ENCODE measurements around the gene CSNK1A1. TPM values are rescaled to one million over a fixed set of nuclear protein-coding genes. Genes with fewer than 3 reads are reported as not detected.

Gene CSNK1A1
- total and polyA plus RNA-seq, 2 donors from 2014 or later, result 63.9 to 221 TPM

GRCh38 chr5:149481485-149481884 is 69.8 kb downstream of the CSNK1A1 start:
- intact Hi-C loops (cut with DNase I), result no loop called here
- no peak for DNase-seq
- H3K27me3 ChIP-seq (ENCODE audit: control insufficient read depth, insufficient read depth, low read length), result no peaks in the 10 kb centered on the region
- H3K9ac ChIP-seq (ENCODE audit: low read length in 3 of 3), result no peak overlapping the region
- H3K36me3 ChIP-seq (ENCODE audit: control insufficient read depth in 2 of 3, insufficient read depth in 3 of 3, low read length in 3 of 3), result no peaks in the 10 kb centered on the region
- H3K4me1 ChIP-seq (ENCODE audit: control insufficient read depth in 2 of 3, insufficient read depth in 2 of 3, low read depth in 1 of 3, low read length in 3 of 3), result peaks cover 3 to 14% (median 11%) of the 10 kb centered on the region in 3 donors
- H3K27ac ChIP-seq (ENCODE audit: low read depth in 2 of 2, low read length in 2 of 2), result no peak overlapping the region
- no peak for TF ChIP-seq CTCF (IDR thresholded peaks at IDR 0.05; ENCODE audit: borderline replicate concordance, extremely low read depth, insufficient read depth)
- no peak overlapping the region for H3K4me3 ChIP-seq (ENCODE audit: low read length in 3 of 3)
- FAIRE-seq, result no peak
- H3K9me3 ChIP-seq (ENCODE audit: control insufficient read depth in 2 of 3, insufficient read depth in 1 of 3, low read length in 3 of 3), result no peaks in the 10 kb centered on the region

- DNase-seq, result no peak
- FAIRE-seq, result no peak
- Histone ChIP-seq H3K27me3 (ENCODE audit: control insufficient read depth, insufficient read depth, low read length) (no peaks in the 10 kb centered on the region), H3K4me3 (ENCODE audit: low read length in 3 of 3) (no peak overlapping the region), H3K9me3 (ENCODE audit: control insufficient read depth in 2 of 3, insufficient read depth in 1 of 3, low read length in 3 of 3) (no peaks in the 10 kb centered on the region), H3K27ac (ENCODE audit: low read depth in 2 of 2, low read length in 2 of 2) (no peak overlapping the region), H3K36me3 (ENCODE audit: control insufficient read depth in 2 of 3, insufficient read depth in 3 of 3, low read length in 3 of 3) (no peaks in the 10 kb centered on the region), H3K9ac (ENCODE audit: low read length in 3 of 3) (no peak overlapping the region), H3K4me1 (ENCODE audit: control insufficient read depth in 2 of 3, insufficient read depth in 2 of 3, low read depth in 1 of 3, low read length in 3 of 3) (peaks cover 0 to 3% (median 0%) of the 10 kb centered on the region in 3 donors)
- intact Hi-C loops (cut with DNase I), result no loop called here
- no peak for TF ChIP-seq CTCF (IDR thresholded peaks at IDR 0.05; ENCODE audit: borderline replicate concordance, extremely low read depth, insufficient read depth)
Observed at GRCh38 chr5:149478761-149479160, 72.5 kb downstream of the CSNK1A1 start.

GRCh38 chr5:149475777-149476176 is 75.5 kb downstream of the CSNK1A1 start:
- H3K9ac ChIP-seq (ENCODE audit: low read length in 3 of 3), result no peak overlapping the region
- no peak overlapping the region for H3K4me3 ChIP-seq (ENCODE audit: low read length in 3 of 3)
- intact Hi-C loops (cut with DNase I), result no loop called here
- H3K27ac ChIP-seq (ENCODE audit: low read depth in 2 of 2, low read length in 2 of 2), result no peak overlapping the region
- no peaks in the 10 kb centered on the region for H3K9me3 ChIP-seq (ENCODE audit: control insufficient read depth in 2 of 3, insufficient read depth in 1 of 3, low read length in 3 of 3)
- no peaks in the 10 kb centered on the region for H3K27me3 ChIP-seq (ENCODE audit: control insufficient read depth, insufficient read depth, low read length)
- FAIRE-seq (no peak), DNase-seq (peak in 2 of 5 donors; percentile 72 to 76)
- TF ChIP-seq CTCF (IDR thresholded peaks at IDR 0.05; ENCODE audit: borderline replicate concordance, extremely low read depth, insufficient read depth), result no peak
- H3K36me3 ChIP-seq (ENCODE audit: control insufficient read depth in 2 of 3, insufficient read depth in 3 of 3, low read length in 3 of 3), result no peaks in the 10 kb centered on the region
- H3K4me1 ChIP-seq (ENCODE audit: control insufficient read depth in 2 of 3, insufficient read depth in 2 of 3, low read depth in 1 of 3, low read length in 3 of 3), result peaks cover 0 to 9% (median 7%) of the 10 kb centered on the region in 3 donors

GRCh38 chr5:149474198-149474597 is 77.0 kb downstream of the CSNK1A1 start:
- FAIRE-seq, result no peak
- Histone ChIP-seq H3K9me3 (ENCODE audit: control insufficient read depth in 2 of 3, insufficient read depth in 1 of 3, low read length in 3 of 3) (no peaks in the 10 kb centered on the region), H3K36me3 (ENCODE audit: control insufficient read depth in 2 of 3, insufficient read depth in 3 of 3, low read length in 3 of 3) (no peaks in the 10 kb centered on the region), H3K4me1 (ENCODE audit: control insufficient read depth in 2 of 3, insufficient read depth in 2 of 3, low read depth in 1 of 3, low read length in 3 of 3) (peaks cover 0 to 14% (median 7%) of the 10 kb centered on the region in 3 donors), H3K27ac (ENCODE audit: low read depth in 2 of 2, low read length in 2 of 2) (no peak overlapping the region), H3K4me3 (ENCODE audit: low read length in 3 of 3) (no peak overlapping the region), H3K27me3 (ENCODE audit: control insufficient read depth, insufficient read depth, low read length) (no peaks in the 10 kb centered on the region), H3K9ac (ENCODE audit: low read length in 3 of 3) (no peak overlapping the region)
- TF ChIP-seq CTCF (IDR thresholded peaks at IDR 0.05; ENCODE audit: borderline replicate concordance, extremely low read depth, insufficient read depth), result no peak
- no peak for DNase-seq
- intact Hi-C loops (cut with DNase I), result no loop called here

Data from kidney (tissue), 14 donors.